Neural progenitor cell (in vitro differentiated cells): ENCODE results near the gene IRAK1. TPM values are rescaled to one million over a fixed set of nuclear protein-coding genes. Genes with fewer than 3 reads are reported as not detected.

Experiments used
- DNase-seq: peaks from one replicate; pipeline ENCODE4 v3.0.0-alpha.2; 2016; ENCODE audit warnings: low spot score
- H2AFZ ChIP-seq: fragments of 200-600 bp; sonication (generic); replicated peaks from 2 replicates; pipeline ENCODE4 v1.6.1; 2016; ENCODE audit warnings: antibody characterized with exemption
- H3F3A ChIP-seq: fragments of 200-600 bp; sonication (generic); 2 replicates; pipeline ENCODE4 v1.6.1; 2016; ENCODE audit warnings: antibody characterized with exemption, low read depth
- H3K27ac ChIP-seq: fragments of 200-600 bp; sonication (generic); 2 replicates; pipeline ENCODE4 v1.5.1; 2016; ENCODE audit warnings: mild to moderate bottlenecking
- H3K27me3 ChIP-seq: fragments of 200-600 bp; sonication (generic); 2 replicates; pipeline ENCODE4 v1.6.1; 2016; ENCODE audit warnings: mild to moderate bottlenecking, moderate library complexity
- H3K36me3 ChIP-seq: fragments of 200-600 bp; sonication (generic); 2 replicates; pipeline ENCODE4 v1.5.1; 2016
- H3K4me1 ChIP-seq: fragments of 200-600 bp; sonication (generic); 2 replicates; pipeline ENCODE4 v1.6.1; 2016; ENCODE audit warnings: mixed run types
- H3K4me2 ChIP-seq: fragments of 200-600 bp; sonication (generic); 2 replicates; pipeline ENCODE4 v1.6.1; 2016
- H3K4me3 ChIP-seq: fragments of 200-600 bp; sonication (generic); 2 replicates; pipeline ENCODE4 v1.5.1; 2016
- H3K79me2 ChIP-seq: fragments of 200-600 bp; sonication (generic); 2 replicates; pipeline ENCODE4 v1.6.1; 2016; ENCODE audit warnings: low read depth
- H3K9ac ChIP-seq: fragments of 200-600 bp; sonication (generic); 2 replicates; pipeline ENCODE4 v1.6.1; 2016
- H3K9me3 ChIP-seq: fragments of 200-600 bp; sonication (generic); 2 replicates; pipeline ENCODE4 v1.5.1; 2016; ENCODE audit warnings: low read depth
- H4K20me1 ChIP-seq: fragments of 200-600 bp; sonication (generic); 2 replicates; pipeline ENCODE4 v1.6.1; 2016; ENCODE audit warnings: low read depth
- H3K27ac Mint-ChIP-seq: 3 replicates; pipeline ENCODE4 v1.8.0; 2021; ENCODE audit warnings: mixed read lengths
- H3K27me3 Mint-ChIP-seq: 2 replicates; pipeline ENCODE4 v1.8.0; 2022; ENCODE audit warnings: low read depth, mild to moderate bottlenecking, inconsistent platforms, moderate library complexity, mixed read lengths; ENCODE audit not compliant: insufficient read depth
- H3K36me3 Mint-ChIP-seq: 3 replicates; pipeline ENCODE4 v1.8.0; 2021; ENCODE audit warnings: mixed read lengths
- H3K4me1 Mint-ChIP-seq: 3 replicates; pipeline ENCODE4 v1.8.0; 2021; ENCODE audit warnings: mixed read lengths
- H3K4me3 Mint-ChIP-seq: 3 replicates; pipeline ENCODE4 v1.8.0; 2021; ENCODE audit warnings: mild to moderate bottlenecking, moderate library complexity, mixed read lengths
- H3K9me3 Mint-ChIP-seq: 3 replicates; pipeline ENCODE4 v1.8.0; 2020; ENCODE audit warnings: mixed read lengths
- EZH2 ChIP-seq: fragments of 200-600 bp; sonication (generic); IDR thresholded peaks from 2 replicates; pipeline ENCODE4 v1.6.1; 2017; ENCODE audit warnings: antibody characterized with exemption, mild to moderate bottlenecking, moderate library complexity
- EZH2phosphoT487 ChIP-seq: fragments of 200-600 bp; sonication (generic); IDR thresholded peaks from 2 replicates; pipeline ENCODE4 v1.6.1; 2017; ENCODE audit warnings: antibody characterized with exemption
- total RNA-seq: library from RNA; depleted of rRNA; stranded (reverse); fragments of >200 nt; gene quantifications from 2 replicates; pipeline ENCODE4 v1.2.3, GENCODE V29; 2015; ENCODE audit warnings: low replicate concordance
- TF ChIP-seq, protein P1 (sequence below): fragments of 200-600 bp; sonication (generic); IDR thresholded peaks from 2 replicates; pipeline ENCODE4 v1.5.1; 2017; ENCODE audit warnings: antibody characterized with exemption, mild to moderate bottlenecking

Gene IRAK1
- total RNA-seq, 1 donor from 2014 or later: 6.8 TPM

DNA sequence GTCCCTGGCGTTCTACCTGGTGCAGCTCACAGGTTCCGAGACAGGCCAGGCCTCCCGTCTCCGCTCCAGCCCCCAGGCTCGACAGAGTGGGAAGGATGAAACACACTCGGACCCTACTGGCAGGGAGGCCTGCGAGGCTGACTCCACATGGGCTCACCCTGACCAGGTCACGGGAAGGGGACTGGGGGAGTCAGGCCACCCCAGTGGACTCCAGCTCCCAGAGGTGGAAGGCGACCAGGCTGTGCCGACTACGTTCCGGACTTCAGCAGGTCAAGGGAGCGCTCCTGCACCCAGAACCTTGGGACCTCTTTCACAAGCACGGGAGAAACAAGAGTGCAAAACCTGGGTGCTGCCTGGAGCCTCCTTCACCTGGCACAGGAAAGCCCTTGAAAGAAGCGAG is 4.6 kb upstream of the IRAK1 start:
- H3K27me3 ChIP-seq: no peaks in the 10 kb centered on the region
- H3K27ac ChIP-seq: no peak overlapping the region
- Mint-ChIP-seq H3K27ac (no peak overlapping the region), H3K9me3 (peaks cover 17% of the 10 kb centered on the region), H3K27me3 (peaks cover 2% of the 10 kb centered on the region), H3K36me3 (peaks cover 10% of the 10 kb centered on the region), H3K4me1 (peaks cover 20% of the 10 kb centered on the region), H3K4me3 (no peak overlapping the region)
- H3K9me3 ChIP-seq: no peaks in the 10 kb centered on the region
- TF ChIP-seq EZH2: no peak
- TF ChIP-seq, protein P1, sequence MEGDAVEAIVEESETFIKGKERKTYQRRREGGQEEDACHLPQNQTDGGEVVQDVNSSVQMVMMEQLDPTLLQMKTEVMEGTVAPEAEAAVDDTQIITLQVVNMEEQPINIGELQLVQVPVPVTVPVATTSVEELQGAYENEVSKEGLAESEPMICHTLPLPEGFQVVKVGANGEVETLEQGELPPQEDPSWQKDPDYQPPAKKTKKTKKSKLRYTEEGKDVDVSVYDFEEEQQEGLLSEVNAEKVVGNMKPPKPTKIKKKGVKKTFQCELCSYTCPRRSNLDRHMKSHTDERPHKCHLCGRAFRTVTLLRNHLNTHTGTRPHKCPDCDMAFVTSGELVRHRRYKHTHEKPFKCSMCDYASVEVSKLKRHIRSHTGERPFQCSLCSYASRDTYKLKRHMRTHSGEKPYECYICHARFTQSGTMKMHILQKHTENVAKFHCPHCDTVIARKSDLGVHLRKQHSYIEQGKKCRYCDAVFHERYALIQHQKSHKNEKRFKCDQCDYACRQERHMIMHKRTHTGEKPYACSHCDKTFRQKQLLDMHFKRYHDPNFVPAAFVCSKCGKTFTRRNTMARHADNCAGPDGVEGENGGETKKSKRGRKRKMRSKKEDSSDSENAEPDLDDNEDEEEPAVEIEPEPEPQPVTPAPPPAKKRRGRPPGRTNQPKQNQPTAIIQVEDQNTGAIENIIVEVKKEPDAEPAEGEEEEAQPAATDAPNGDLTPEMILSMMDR: no peak
- no peak for TF ChIP-seq EZH2phosphoT487
- H3K36me3 ChIP-seq: no peaks in the 10 kb centered on the region
- H3K4me2 ChIP-seq: no peak overlapping the region
- no peak overlapping the region for H2AFZ ChIP-seq
- no peaks in the 10 kb centered on the region for H3F3A ChIP-seq
- no peak overlapping the region for H3K4me3 ChIP-seq
- no peak overlapping the region for H3K9ac ChIP-seq
- no peaks in the 10 kb centered on the region for H3K4me1 ChIP-seq
- no peaks in the 10 kb centered on the region for H4K20me1 ChIP-seq
- H3K79me2 ChIP-seq: no peaks in the 10 kb centered on the region
- no peak for DNase-seq

DNA sequence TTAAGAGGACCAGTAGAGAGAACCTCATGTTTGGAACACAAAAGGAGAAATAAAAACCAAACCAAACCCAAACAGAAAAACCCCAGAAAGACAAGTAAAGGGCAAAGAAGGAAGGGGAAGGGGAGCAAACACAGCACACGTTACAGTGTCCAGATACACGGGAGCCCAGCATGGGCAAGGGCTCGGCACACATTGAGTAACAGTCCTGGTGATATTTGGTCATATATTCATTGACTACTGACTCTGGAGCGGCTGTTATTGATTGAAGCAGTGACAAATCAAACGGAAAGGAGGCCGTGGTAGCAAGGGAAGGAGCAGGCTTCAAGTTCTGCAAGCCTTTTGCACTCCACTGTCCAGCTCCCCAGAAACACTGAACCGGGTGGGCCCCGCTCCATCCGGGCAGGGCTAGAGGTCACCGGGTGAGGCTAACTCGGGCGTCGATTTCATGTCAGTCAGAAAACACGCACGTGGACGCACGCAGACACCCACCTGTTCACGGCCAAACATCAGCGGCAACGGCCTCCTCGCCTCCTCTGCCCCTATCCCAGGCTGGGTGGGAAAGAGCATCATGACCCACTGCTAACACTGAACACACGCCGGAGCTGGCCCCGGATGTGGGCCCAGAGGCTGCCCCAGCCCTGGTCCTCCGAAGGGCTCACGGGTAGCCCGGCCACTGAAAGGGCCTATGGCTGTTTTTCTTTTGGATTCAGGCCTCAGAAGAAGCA is 3.7 kb upstream of the IRAK1 start:
- H3K27me3 ChIP-seq: no peaks in the 10 kb centered on the region
- DNase-seq: no peak
- H3K27me3 Mint-ChIP-seq: no peaks in the 10 kb centered on the region
- no peaks in the 10 kb centered on the region for H3K79me2 ChIP-seq
- H3K4me1 ChIP-seq: no peaks in the 10 kb centered on the region
- H3K9me3 ChIP-seq: no peaks in the 10 kb centered on the region
- no peaks in the 10 kb centered on the region for H3F3A ChIP-seq
- H3K36me3 ChIP-seq: no peaks in the 10 kb centered on the region
- no peak overlapping the region for H3K9ac ChIP-seq
- no peak overlapping the region for H2AFZ ChIP-seq
- peaks cover 23% of the 10 kb centered on the region for H3K4me1 Mint-ChIP-seq
- H3K4me3 ChIP-seq: no peak overlapping the region
- peaks cover 7% of the 10 kb centered on the region for H3K36me3 Mint-ChIP-seq
- peaks cover 16% of the 10 kb centered on the region for H3K9me3 Mint-ChIP-seq
- H3K4me3 Mint-ChIP-seq: no peak overlapping the region
- no peaks in the 10 kb centered on the region for H4K20me1 ChIP-seq
- TF ChIP-seq EZH2phosphoT487 (no peak), EZH2 (no peak)
- TF ChIP-seq, protein P1: no peak
- no peak overlapping the region for H3K27ac Mint-ChIP-seq
- no peak overlapping the region for H3K27ac ChIP-seq
- H3K4me2 ChIP-seq: no peak overlapping the region

DNA sequence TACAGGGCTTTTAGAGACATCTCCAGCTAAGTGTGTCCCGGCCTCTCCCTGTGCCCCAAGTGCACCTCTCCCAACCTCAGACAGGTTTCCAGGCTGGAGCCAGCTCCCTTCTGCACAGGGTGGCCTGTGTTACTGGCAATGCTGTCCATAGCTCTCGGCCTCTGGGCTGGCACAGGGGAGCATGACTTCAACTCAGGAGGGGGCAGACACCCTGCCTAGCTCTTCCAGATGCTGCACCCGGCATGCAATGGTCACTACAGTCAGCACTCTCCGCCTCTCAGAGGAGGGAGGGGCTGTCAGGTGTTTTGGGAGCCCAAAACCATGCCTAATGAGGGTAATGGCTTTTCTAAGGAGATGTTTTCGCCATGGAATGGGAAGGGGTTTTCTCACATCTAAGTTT is 2.4 kb upstream of the IRAK1 start:
- H4K20me1 ChIP-seq: no peaks in the 10 kb centered on the region
- H3K9me3 ChIP-seq: no peaks in the 10 kb centered on the region
- TF ChIP-seq EZH2 (no peak), EZH2phosphoT487 (no peak)
- TF ChIP-seq, protein P1: no peak
- no peaks in the 10 kb centered on the region for H3F3A ChIP-seq
- no peak overlapping the region for H3K27ac ChIP-seq
- H3K27ac Mint-ChIP-seq: no peak overlapping the region
- H3K4me1 Mint-ChIP-seq: peaks cover 23% of the 10 kb centered on the region
- H3K4me3 Mint-ChIP-seq: no peak overlapping the region
- H3K4me2 ChIP-seq: no peak overlapping the region
- H3K36me3 Mint-ChIP-seq: peaks cover 3% of the 10 kb centered on the region
- no peaks in the 10 kb centered on the region for H3K79me2 ChIP-seq
- no peak overlapping the region for H2AFZ ChIP-seq
- DNase-seq: no peak
- no peak overlapping the region for H3K4me3 ChIP-seq
- H3K27me3 Mint-ChIP-seq: no peaks in the 10 kb centered on the region
- H3K36me3 ChIP-seq: no peaks in the 10 kb centered on the region
- peaks cover 14% of the 10 kb centered on the region for H3K9me3 Mint-ChIP-seq
- no peaks in the 10 kb centered on the region for H3K27me3 ChIP-seq
- no peaks in the 10 kb centered on the region for H3K4me1 ChIP-seq
- H3K9ac ChIP-seq: no peak overlapping the region
